ENCODE measurements around the gene HOOK2.
"Not testable (repeated sequence)": the region's sequence is repeated elsewhere in the genome, so short reads cannot be mapped to it uniquely, and the experiment has no call there.

Gene HOOK2

DNA sequence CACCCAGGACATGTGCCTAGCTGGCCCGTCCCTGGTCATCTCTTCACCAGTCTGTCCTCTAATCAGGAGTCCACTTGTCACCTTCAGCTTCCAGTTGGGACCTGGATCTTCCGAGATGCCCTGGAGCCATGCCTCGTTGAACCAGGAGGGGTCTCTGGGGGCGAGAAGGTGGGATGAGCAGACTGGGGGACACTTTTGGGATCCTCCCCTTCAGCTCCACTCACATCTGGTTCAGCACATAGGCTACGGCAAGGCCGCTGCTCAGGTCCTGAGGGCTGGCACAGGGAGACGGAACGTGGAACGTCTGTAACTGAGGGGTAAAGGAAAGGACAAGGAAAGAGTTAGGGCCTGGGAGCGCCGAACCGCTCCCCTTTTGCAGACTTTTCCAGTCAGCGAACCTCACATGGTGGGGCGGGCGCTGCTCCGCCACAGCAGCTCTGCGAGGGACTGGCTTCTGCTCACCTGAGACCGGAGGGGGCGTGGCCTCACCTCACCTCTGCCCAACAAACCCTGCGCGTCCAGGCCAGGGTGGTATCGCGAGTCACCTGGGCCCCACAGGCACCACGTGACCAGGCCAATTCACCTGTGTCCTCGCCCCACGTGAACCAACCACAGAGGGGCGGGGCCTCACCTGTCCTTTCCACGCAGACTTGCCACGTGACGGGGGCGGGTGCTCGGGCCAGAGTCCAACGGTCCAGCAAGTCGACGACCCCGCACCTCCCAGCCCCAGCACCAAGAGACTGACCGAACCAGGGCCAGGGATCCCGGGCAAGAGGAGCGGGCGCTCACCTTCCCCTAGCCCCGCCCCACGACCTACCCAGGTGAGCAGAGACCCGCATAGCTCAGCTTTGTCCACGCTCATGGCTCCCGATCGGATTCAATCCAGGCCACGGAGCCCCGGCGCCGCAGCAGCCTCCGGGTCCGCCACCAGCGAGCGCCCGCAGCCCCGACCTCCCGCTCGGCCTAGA lies at the start of gene HOOK2:
Gene HOOK2, minus strand, starts transcription at position 965 of the 968 bp plus-strand sequence. Its CDS starts 103 bp downstream, at position 862.
- no peaks in the 10 kb centered on the region for H3K27me3 Mint-ChIP-seq
- peaks cover 42% of the 10 kb centered on the region for H3K4me1 Mint-ChIP-seq (ENCODE audit: low read depth)
- H3K27ac Mint-ChIP-seq, result peak within 1 kb of the TSS; percentile 81
- H3K36me3 Mint-ChIP-seq (ENCODE audit: low read depth), result peaks cover 38% of the 10 kb centered on the region
- no peaks in the 10 kb centered on the region for H3K9me3 Mint-ChIP-seq
- H3K4me3 Mint-ChIP-seq, result peak within 1 kb of the TSS; percentile 72
- intact Hi-C loops (cut with micrococcal nuclease), result no loop called here

- intact Hi-C loops (cut with micrococcal nuclease), result no loop called here
- H3K27me3 Mint-ChIP-seq, result peaks cover 23% of the 10 kb centered on the region
These were observed 46.4 kb upstream of the HOOK2 start for GRCh38 chr19:12821761-12822160.

DNA sequence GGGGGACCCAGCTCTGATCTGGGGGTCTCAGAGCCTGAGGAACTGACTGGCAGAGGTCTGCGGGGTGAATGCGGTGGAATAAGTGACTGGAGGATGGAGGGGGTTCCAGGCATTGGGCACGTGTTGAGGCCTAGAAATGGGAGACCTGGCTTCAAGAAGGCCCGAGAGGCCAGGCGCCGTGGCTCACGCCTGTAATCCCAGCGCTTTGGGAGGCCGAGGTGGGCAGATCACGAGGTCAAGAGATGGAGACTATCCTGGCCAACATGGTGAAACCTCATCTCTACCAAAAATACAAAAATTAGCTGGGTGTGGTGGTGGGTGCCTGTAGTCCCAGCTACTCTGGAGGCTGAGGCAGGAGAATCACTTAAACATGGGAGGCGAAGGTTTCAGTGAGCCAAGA lies 42.5 kb upstream of the HOOK2 start:
- H3K4me1 Mint-ChIP-seq (ENCODE audit: low read depth); H3K27me3 Mint-ChIP-seq; H3K27ac Mint-ChIP-seq; H3K9me3 Mint-ChIP-seq; H3K4me3 Mint-ChIP-seq; intact Hi-C loops (cut with micrococcal nuclease): not testable (repeated sequence)
- H3K36me3 Mint-ChIP-seq (ENCODE audit: low read depth), result peaks cover 27% of the 10 kb centered on the region

More at GRCh38 chr19:12821761-12822160, 46.4 kb upstream of the HOOK2 start:
- Mint-ChIP-seq H3K36me3 (ENCODE audit: low read depth) (no peaks in the 10 kb centered on the region), H3K27ac (no peak overlapping the region), H3K4me3 (no peak overlapping the region), H3K4me1 (ENCODE audit: low read depth) (peaks cover 7% of the 10 kb centered on the region), H3K9me3 (no peaks in the 10 kb centered on the region)

DNA sequence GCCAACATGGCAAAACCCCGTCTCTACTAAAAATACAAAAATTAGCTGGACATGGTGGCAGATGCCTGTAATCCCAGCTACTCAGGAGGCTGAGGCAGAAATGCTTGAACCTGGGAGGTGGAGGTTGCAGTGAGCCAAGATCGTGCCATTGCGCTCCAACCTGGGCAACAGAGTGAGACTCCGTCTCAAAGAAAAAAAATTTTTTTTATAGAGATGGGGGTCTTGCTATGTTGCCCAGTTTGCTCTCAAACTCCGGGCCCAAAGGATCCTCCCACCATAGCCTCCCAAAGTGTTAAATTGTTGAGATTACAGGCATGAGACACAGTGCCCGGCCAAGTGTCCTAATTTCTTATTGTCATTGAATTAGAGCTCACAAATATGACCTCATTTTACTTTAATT lies 41.8 kb upstream of the HOOK2 start:
- H3K27me3 Mint-ChIP-seq; H3K4me1 Mint-ChIP-seq (ENCODE audit: low read depth); H3K27ac Mint-ChIP-seq; intact Hi-C loops (cut with micrococcal nuclease); H3K4me3 Mint-ChIP-seq; H3K9me3 Mint-ChIP-seq: not testable (repeated sequence)
- H3K36me3 Mint-ChIP-seq (ENCODE audit: low read depth), result peaks cover 31% of the 10 kb centered on the region

GRCh38 chr19:12815088-12815487 lies 39.7 kb upstream of the HOOK2 start:
- Mint-ChIP-seq H3K27ac (no peak overlapping the region), H3K4me1 (ENCODE audit: low read depth) (no peaks in the 10 kb centered on the region), H3K36me3 (ENCODE audit: low read depth) (peaks cover 31% of the 10 kb centered on the region), H3K9me3 (no peaks in the 10 kb centered on the region), H3K27me3 (no peaks in the 10 kb centered on the region), H3K4me3 (no peak overlapping the region)
- intact Hi-C loops (cut with micrococcal nuclease), result no loop called here

GRCh38 chr19:12806242-12807081 lies 31.1 kb upstream of the HOOK2 start, which contains the start of gene RNASEH2A:
TSS of gene RNASEH2A (plus strand) at chr19:12806584. CDS start at chr19:12806674, 90 bp downstream.
- H3K9me3 Mint-ChIP-seq, result no peaks in the 10 kb centered on the region
- H3K4me1 Mint-ChIP-seq (ENCODE audit: low read depth), result peaks cover 27% of the 10 kb centered on the region
- peaks cover 23% of the 10 kb centered on the region for H3K27me3 Mint-ChIP-seq
- H3K4me3 Mint-ChIP-seq, result peak within 1 kb of the TSS; percentile 95
- H3K36me3 Mint-ChIP-seq (ENCODE audit: low read depth), result peaks cover 11% of the 10 kb centered on the region
- peak within 1 kb of the TSS; percentile 93 for H3K27ac Mint-ChIP-seq
- intact Hi-C loops (cut with micrococcal nuclease), result no loop called here

DNA sequence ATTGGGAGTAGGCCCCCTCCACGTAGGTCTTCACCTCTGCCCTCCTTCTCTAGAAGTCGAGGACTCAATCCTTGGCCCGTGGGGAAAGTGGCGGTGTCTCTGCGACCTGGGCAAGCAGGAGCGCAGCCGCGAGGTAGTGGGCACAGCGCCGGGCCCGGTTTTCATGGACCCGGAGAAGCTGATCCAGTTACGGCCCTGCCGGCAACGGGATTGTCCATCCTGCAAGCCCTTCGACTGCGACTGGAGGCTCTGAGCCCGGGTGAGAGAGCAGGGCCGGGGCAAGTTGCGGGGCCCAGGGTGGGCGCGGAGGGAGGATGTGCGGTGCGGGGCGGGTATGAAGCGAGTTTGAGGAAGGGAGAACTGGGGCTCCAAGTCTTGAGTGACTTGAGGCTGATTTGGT lies 28.7 kb upstream of the HOOK2 start:
- peaks cover 21% of the 10 kb centered on the region for H3K36me3 Mint-ChIP-seq (ENCODE audit: low read depth)
- H3K4me3 Mint-ChIP-seq, result no peak overlapping the region
- no peaks in the 10 kb centered on the region for H3K9me3 Mint-ChIP-seq
- intact Hi-C loops (cut with micrococcal nuclease), result no loop called here
- H3K27ac Mint-ChIP-seq, result no peak overlapping the region
- H3K4me1 Mint-ChIP-seq (ENCODE audit: low read depth), result peaks cover 36% of the 10 kb centered on the region
- peaks cover 32% of the 10 kb centered on the region for H3K27me3 Mint-ChIP-seq

DNA sequence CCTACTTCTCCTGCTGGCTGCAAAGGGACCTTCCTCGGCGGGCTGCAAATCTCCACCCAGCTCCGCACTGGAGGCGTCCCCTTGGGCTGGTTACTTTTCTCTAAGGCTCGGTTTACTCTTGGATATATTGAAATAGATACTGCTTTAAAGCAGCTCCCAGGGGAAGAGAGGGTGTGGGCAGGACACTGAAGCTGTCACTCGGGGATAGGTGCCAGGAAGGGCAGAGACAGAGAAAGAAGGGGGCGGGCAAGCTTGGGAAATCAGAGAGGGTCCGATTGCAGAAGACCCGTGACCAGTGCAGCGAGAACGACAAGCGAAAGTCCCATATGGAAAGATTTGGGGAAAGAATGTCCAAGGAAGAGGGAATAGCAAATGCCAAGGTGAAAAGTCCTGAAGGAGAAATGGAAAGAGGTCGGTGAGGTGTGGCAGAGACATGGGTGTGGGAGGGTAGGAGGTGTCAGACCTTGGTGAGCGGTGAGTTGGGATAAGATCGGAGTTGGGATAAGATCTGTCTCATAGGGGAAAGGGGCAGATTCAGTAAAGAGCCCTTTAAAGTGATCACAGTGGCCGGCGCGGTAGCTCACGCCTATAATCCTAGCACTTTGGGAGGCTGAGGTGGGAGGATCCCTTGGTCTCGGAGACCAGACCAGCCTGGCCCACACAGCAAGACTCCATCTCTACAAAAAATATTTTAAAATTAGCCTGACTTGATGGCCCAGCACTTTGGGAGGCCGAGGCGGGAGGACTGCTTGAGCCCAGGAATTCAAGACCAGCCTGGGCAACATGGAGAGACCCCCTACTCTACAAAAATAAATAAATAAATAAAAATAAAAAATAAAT lies 27.1 kb upstream of the HOOK2 start:
- H3K36me3 Mint-ChIP-seq (ENCODE audit: low read depth), result peaks cover 28% of the 10 kb centered on the region
- H3K27ac Mint-ChIP-seq, result no peak overlapping the region
- intact Hi-C loops (cut with micrococcal nuclease), result no loop called here
- H3K27me3 Mint-ChIP-seq, result peaks cover 32% of the 10 kb centered on the region
- peak overlapping the region; percentile 78 for H3K4me3 Mint-ChIP-seq
- H3K9me3 Mint-ChIP-seq, result no peaks in the 10 kb centered on the region
- peaks cover 36% of the 10 kb centered on the region for H3K4me1 Mint-ChIP-seq (ENCODE audit: low read depth)

DNA sequence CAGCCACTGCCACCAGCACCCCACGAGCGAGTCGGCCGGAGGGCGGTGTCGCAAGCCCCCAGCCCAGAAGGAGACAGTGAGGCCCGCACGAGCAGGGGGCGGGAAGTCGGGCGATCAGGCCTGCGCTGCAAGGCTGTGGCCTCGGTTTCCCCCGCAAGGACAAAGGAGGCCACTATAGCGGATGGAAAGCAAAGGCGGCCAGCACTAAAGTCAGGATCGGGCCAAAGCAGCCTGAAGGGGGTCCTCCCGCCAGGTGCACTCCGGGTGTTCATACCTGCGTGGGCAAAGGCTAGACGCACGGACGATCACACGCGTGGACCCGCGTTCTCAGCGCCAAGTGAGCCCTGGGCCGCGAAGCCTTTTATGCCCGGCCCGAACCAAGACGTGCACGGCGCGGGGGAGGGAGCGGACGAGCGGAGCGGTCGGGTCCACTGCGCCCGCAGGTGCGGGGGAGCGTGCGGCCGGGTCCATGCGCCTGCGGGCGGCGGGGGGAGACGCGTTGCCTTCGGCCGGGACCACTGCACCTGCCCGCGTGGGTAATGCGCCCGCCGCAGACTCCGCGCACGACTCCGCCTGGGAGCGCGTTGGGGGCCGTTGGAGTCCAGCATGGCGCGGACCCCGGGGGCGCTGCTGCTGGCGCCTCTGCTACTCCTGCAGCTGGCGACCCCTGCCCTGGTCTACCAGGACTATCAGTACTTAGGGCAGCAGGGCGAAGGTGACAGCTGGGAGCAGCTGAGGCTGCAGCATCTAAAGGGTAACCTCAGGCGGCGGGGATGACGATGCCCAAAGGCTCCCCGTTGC lies 26.3 kb upstream of the HOOK2 start, which contains the start of the genes PRDX2 and THSD8:
Gene PRDX2, minus strand, starts transcription at position 335 of the 801 bp plus-strand sequence. CDS start 539 bp downstream, outside the sequence.
Gene THSD8, plus strand, starts transcription at position 604 of the 801 bp plus-strand sequence. Its CDS starts 3 bp downstream, at position 607.
- Mint-ChIP-seq H3K9me3 (no peaks in the 10 kb centered on the region), H3K27ac (peak within 1 kb of the TSS; percentile 67), H3K36me3 (ENCODE audit: low read depth) (peaks cover 27% of the 10 kb centered on the region), H3K27me3 (peaks cover 32% of the 10 kb centered on the region), H3K4me1 (ENCODE audit: low read depth) (peaks cover 36% of the 10 kb centered on the region), H3K4me3 (peak within 1 kb of the TSS; percentile 78)
- intact Hi-C loops (cut with micrococcal nuclease), result no loop called here

GRCh38 chr19:12800923-12801465 lies 25.6 kb upstream of the HOOK2 start:
- Mint-ChIP-seq H3K27ac (peak overlapping the region; percentile 67), H3K36me3 (ENCODE audit: low read depth) (peaks cover 23% of the 10 kb centered on the region), H3K9me3 (no peaks in the 10 kb centered on the region), H3K27me3 (peaks cover 32% of the 10 kb centered on the region), H3K4me3 (peak overlapping the region; percentile 78), H3K4me1 (ENCODE audit: low read depth) (peaks cover 36% of the 10 kb centered on the region)
- intact Hi-C loops (cut with micrococcal nuclease), result no loop called here

GRCh38 chr19:12800466-12800770 lies 25.1 kb upstream of the HOOK2 start:
- intact Hi-C loops (cut with micrococcal nuclease), result no loop called here
- peaks cover 39% of the 10 kb centered on the region for H3K4me1 Mint-ChIP-seq (ENCODE audit: low read depth)
- H3K27me3 Mint-ChIP-seq, result peaks cover 32% of the 10 kb centered on the region
- H3K36me3 Mint-ChIP-seq (ENCODE audit: low read depth), result peaks cover 23% of the 10 kb centered on the region
- H3K27ac Mint-ChIP-seq, result no peak overlapping the region
- peak overlapping the region; percentile 78 for H3K4me3 Mint-ChIP-seq
- no peaks in the 10 kb centered on the region for H3K9me3 Mint-ChIP-seq

- Mint-ChIP-seq H3K27ac (no peak overlapping the region), H3K27me3 (peaks cover 32% of the 10 kb centered on the region)
These were observed 24.6 kb upstream of the HOOK2 start for GRCh38 chr19:12799742-12800465.

More at GRCh38 chr19:12799742-12800465, 24.6 kb upstream of the HOOK2 start:
- no peaks in the 10 kb centered on the region for H3K9me3 Mint-ChIP-seq
- H3K36me3 Mint-ChIP-seq (ENCODE audit: low read depth), result peaks cover 23% of the 10 kb centered on the region
- H3K4me1 Mint-ChIP-seq (ENCODE audit: low read depth), result peaks cover 42% of the 10 kb centered on the region
- intact Hi-C loops (cut with micrococcal nuclease), result no loop called here
- H3K4me3 Mint-ChIP-seq, result no peak overlapping the region

All from dendritic cell treated with granulocyte-macrophage colony-stimulating factor and Interleukin-4, amounts not matched to agents 40 ng/mL and 50 ng/mL, for 4 days (primary cell).